ENCODE measurements around the gene BTN2A1. TPM values are rescaled to one million over a fixed set of nuclear protein-coding genes. Genes with fewer than 3 reads are reported as not detected.
"Not testable (repeated sequence)": the region's sequence is repeated elsewhere in the genome, so short reads cannot be mapped to it uniquely, and the experiment has no call there.

BTN2A1 gene
- total RNA-seq, 1 experiment from 2014 or later, result 11.2 TPM

- no TSS peak for BruUV-seq (replicated peaks)
- Histone ChIP-seq H3K27me3 (ENCODE audit: insufficient read depth, low read length) (no peaks in the 10 kb centered on the region), H3K9me2 (ENCODE audit: insufficient read depth) (no peaks in the 10 kb centered on the region), H3K79me2 (ENCODE audit: insufficient read depth, low read length) (no peaks in the 10 kb centered on the region), H3K4me2 (ENCODE audit: low read length) (no peak overlapping the region), H4K20me1 (ENCODE audit: insufficient read depth) (no peaks in the 10 kb centered on the region), H3K9ac (ENCODE audit: low read length) (no peak overlapping the region), H3K4me3 (replicated peaks in 1 of 2; ENCODE audit: low read depth in 1 of 2, low read length in 2 of 2) (no peak overlapping the region), H3K9me3 (ENCODE audit: control insufficient read depth in 1 of 2, insufficient read depth in 1 of 2, low read depth in 1 of 2, low read length in 2 of 2) (peaks cover 0 to 7% of the 10 kb centered on the region in 2 experiments; a peak in 1 of 4 replicates), H3K27ac (ENCODE audit: low read depth, low read length) (no peak overlapping the region), H3K4me1 (ENCODE audit: control insufficient read depth in 1 of 2, insufficient read depth in 2 of 2, low read length in 2 of 2) (peaks cover 0 to 13% of the 10 kb centered on the region in 2 experiments; a peak in 3 of 4 replicates), H3K36me3 (ENCODE audit: control insufficient read depth in 1 of 2, insufficient read depth in 2 of 2, low read length in 2 of 2) (no peaks in the 10 kb centered on the region), H2AFZ (ENCODE audit: low read depth, low read length, poor library complexity, severe bottlenecking) (no peak overlapping the region)
- CTCF ChIA-PET, result no interaction called here
- DNase-seq (ENCODE audit: low read depth, low spot score) (no peak), ATAC-seq (no peak)
- RAD21 ChIA-PET (ENCODE audit: low non-redundant PET in 1 of 2, low total read pairs in 2 of 2, uncharacterized antibody in 2 of 2, unreplicated experiment in 2 of 2), result interaction anchor here (0.5 to 0.6 kb wide), 2 partner anchors 31 to 73 kb away, joined by 3 to 4 read pairs; no protein-coding TSS in a partner anchor
- no peak for TF ChIP-seq FOSL1 (IDR thresholded peaks at IDR 0.05; ENCODE audit: low read depth)
- no peak for TF ChIP-seq EZH2phosphoT487 (IDR thresholded peaks at IDR 0.05; ENCODE audit: borderline replicate concordance)
- no peak for TF ChIP-seq POLR2AphosphoS5 (IDR thresholded peaks at IDR 0.05; ENCODE audit: low read depth, low read length)
- intact Hi-C loops (cut with micrococcal nuclease), result no loop called here
- POLR2A ChIA-PET, result no interaction called here
Observed at GRCh38 chr6:26416288-26416687, 41.5 kb upstream of the BTN2A1 start.

- ATAC-seq; H2AFZ ChIP-seq (ENCODE audit: low read depth, low read length, poor library complexity, severe bottlenecking); H3K4me3 ChIP-seq (replicated peaks in 1 of 2; ENCODE audit: low read depth in 1 of 2, low read length in 2 of 2); DNase-seq (ENCODE audit: low read depth, low spot score); BruUV-seq (replicated peaks); H3K27me3 ChIP-seq (ENCODE audit: insufficient read depth, low read length); H4K20me1 ChIP-seq (ENCODE audit: insufficient read depth); RAD21 ChIA-PET (ENCODE audit: low non-redundant PET in 1 of 2, low total read pairs in 2 of 2, uncharacterized antibody in 2 of 2, unreplicated experiment in 2 of 2); H3K79me2 ChIP-seq (ENCODE audit: insufficient read depth, low read length); H3K27ac ChIP-seq (ENCODE audit: low read depth, low read length); POLR2A ChIA-PET; intact Hi-C loops (cut with micrococcal nuclease); H3K4me2 ChIP-seq (ENCODE audit: low read length); H3K9me2 ChIP-seq (ENCODE audit: insufficient read depth); H3K36me3 ChIP-seq (ENCODE audit: control insufficient read depth in 1 of 2, insufficient read depth in 2 of 2, low read length in 2 of 2); CTCF ChIA-PET; H3K9ac ChIP-seq (ENCODE audit: low read length); H3K9me3 ChIP-seq (ENCODE audit: control insufficient read depth in 1 of 2, insufficient read depth in 1 of 2, low read depth in 1 of 2, low read length in 2 of 2): not testable (repeated sequence)
- H3K4me1 ChIP-seq (ENCODE audit: control insufficient read depth in 1 of 2, insufficient read depth in 2 of 2, low read length in 2 of 2), result peaks cover 4 to 13% of the 10 kb centered on the region in 2 experiments; a peak in 3 of 4 replicates
Observed at GRCh38 chr6:26418077-26418476, 39.7 kb upstream of the BTN2A1 start.

GRCh38 chr6:26418795-26419194 lies 39.0 kb upstream of the BTN2A1 start:
- CTCF ChIA-PET; H3K27me3 ChIP-seq (ENCODE audit: insufficient read depth, low read length); H3K36me3 ChIP-seq (ENCODE audit: control insufficient read depth in 1 of 2, insufficient read depth in 2 of 2, low read length in 2 of 2); H3K9me2 ChIP-seq (ENCODE audit: insufficient read depth); POLR2A ChIA-PET; H3K9ac ChIP-seq (ENCODE audit: low read length); H3K27ac ChIP-seq (ENCODE audit: low read depth, low read length); H3K79me2 ChIP-seq (ENCODE audit: insufficient read depth, low read length); H2AFZ ChIP-seq (ENCODE audit: low read depth, low read length, poor library complexity, severe bottlenecking); H4K20me1 ChIP-seq (ENCODE audit: insufficient read depth); H3K9me3 ChIP-seq (ENCODE audit: control insufficient read depth in 1 of 2, insufficient read depth in 1 of 2, low read depth in 1 of 2, low read length in 2 of 2); H3K4me3 ChIP-seq (replicated peaks in 1 of 2; ENCODE audit: low read depth in 1 of 2, low read length in 2 of 2); RAD21 ChIA-PET (ENCODE audit: low non-redundant PET in 1 of 2, low total read pairs in 2 of 2, uncharacterized antibody in 2 of 2, unreplicated experiment in 2 of 2); DNase-seq (ENCODE audit: low read depth, low spot score); ATAC-seq; BruUV-seq (replicated peaks); intact Hi-C loops (cut with micrococcal nuclease); H3K4me2 ChIP-seq (ENCODE audit: low read length): not testable (repeated sequence)
- peaks cover 4 to 13% of the 10 kb centered on the region in 2 experiments; a peak in 3 of 4 replicates for H3K4me1 ChIP-seq (ENCODE audit: control insufficient read depth in 1 of 2, insufficient read depth in 2 of 2, low read length in 2 of 2)
